Mucosa of descending colon (tissue), 3 donors: ENCODE data around the gene FGB. TPM values are rescaled to one million over a fixed set of nuclear protein-coding genes. Genes with fewer than 3 reads are reported as not detected.

Experiments
- ATAC-seq: fragments of 200-7000 bp; cut with Tn5 transposase; one replicate; pipeline ENCODE4 v1.9.1; 2020; ENCODE audit warnings: mild to moderate bottlenecking, moderate library complexity
- DNase-seq, 3 donors: peaks; one replicate each; pipeline ENCODE4 v3.0.0-alpha.2; 2020
- H3K36me3 ChIP-seq: fragments of 200-600 bp; one replicate; pipeline ENCODE4 v1.8.0; 2021; ENCODE audit warnings: low read depth, mild to moderate bottlenecking
- H3K4me1 ChIP-seq: fragments of 200-600 bp; one replicate; pipeline ENCODE4 v1.8.0; 2021; ENCODE audit warnings: low read depth, mild to moderate bottlenecking
- H3K4me3 ChIP-seq: fragments of 200-600 bp; one replicate; pipeline ENCODE4 v1.8.0; 2021; ENCODE audit warnings: mild to moderate bottlenecking
- H3K9me3 ChIP-seq: fragments of 200-600 bp; one replicate; pipeline ENCODE4 v1.8.0; 2021; ENCODE audit warnings: mild to moderate bottlenecking
- intact Hi-C, 2 donors: fragments of 100-400 bp; cut with DNase I in 1 of 2; cut with micrococcal nuclease in 1 of 2; formaldehyde crosslinking; loops; one replicate each; pipeline versions ENCODE4 v1.11.0 to v1.11.1; 2022; cut with DNase I, micrococcal nuclease
- total RNA-seq, 3 donors: library from RNA; stranded (reverse); fragmentation: NEBNext Ultra II Directional in 2 of 3; extraction: Animal tissue kit (Norgen Biotek cat#: 25700) in 2 of 3; gene quantifications; one replicate each; pipeline versions ENCODE4 v1.2.1 to v1.2.4, GENCODE V29; 2021 to 2023
- TF ChIP-seq, protein P1 (sequence below): fragments of 200-600 bp; IDR thresholded peaks from one replicate; pipeline ENCODE4 v1.8.0; 2022; ENCODE audit warnings: antibody characterized with exemption, mild to moderate bottlenecking
- donor health status: DM: no; HTN: no; CAD: no; lungs with moderate emphysema.
- donor health status: DM: no; HTN: no; CAD: no.
- donor health status: DM: no; HTN: yes; CAD: no.

FGB gene
- total RNA-seq, 3 donors from 2014 or later = 0.63 to 1.0 TPM; not detected in 1

DNA sequence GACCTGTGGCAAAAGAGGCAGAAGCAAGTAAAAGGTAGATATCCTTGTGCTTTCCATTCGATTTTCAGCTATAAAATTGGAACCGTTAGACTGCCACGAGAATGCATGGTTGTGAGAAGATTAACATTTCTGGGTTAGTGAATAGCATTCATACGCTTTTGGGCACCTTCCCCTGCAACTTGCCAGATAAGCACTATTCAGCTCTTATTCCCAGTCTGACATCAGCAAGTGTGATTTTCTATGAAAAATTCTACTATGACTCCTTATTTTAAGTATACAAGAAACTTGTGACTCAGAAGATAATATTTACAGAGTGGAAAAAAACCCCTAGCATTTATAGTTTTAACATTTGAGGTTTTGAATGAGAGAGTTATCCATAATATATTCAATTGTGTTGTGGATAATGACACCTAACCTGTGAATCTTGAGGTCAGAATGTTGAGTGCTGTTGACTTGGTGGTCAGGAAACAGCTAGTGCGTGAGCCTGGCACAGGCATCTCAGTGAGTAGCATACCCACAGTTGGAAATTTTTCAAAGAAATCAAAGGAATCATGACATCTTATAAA lies 3.9 kb downstream of the FGB start:
- H3K9me3 ChIP-seq = no peaks in the 10 kb centered on the region
- TF ChIP-seq, protein P1, sequence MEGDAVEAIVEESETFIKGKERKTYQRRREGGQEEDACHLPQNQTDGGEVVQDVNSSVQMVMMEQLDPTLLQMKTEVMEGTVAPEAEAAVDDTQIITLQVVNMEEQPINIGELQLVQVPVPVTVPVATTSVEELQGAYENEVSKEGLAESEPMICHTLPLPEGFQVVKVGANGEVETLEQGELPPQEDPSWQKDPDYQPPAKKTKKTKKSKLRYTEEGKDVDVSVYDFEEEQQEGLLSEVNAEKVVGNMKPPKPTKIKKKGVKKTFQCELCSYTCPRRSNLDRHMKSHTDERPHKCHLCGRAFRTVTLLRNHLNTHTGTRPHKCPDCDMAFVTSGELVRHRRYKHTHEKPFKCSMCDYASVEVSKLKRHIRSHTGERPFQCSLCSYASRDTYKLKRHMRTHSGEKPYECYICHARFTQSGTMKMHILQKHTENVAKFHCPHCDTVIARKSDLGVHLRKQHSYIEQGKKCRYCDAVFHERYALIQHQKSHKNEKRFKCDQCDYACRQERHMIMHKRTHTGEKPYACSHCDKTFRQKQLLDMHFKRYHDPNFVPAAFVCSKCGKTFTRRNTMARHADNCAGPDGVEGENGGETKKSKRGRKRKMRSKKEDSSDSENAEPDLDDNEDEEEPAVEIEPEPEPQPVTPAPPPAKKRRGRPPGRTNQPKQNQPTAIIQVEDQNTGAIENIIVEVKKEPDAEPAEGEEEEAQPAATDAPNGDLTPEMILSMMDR = no peak
- no peak for ATAC-seq
- H3K4me1 ChIP-seq = no peaks in the 10 kb centered on the region
- H3K4me3 ChIP-seq = no peak overlapping the region
- intact Hi-C loops = no loop called here
- H3K36me3 ChIP-seq = no peaks in the 10 kb centered on the region
- DNase-seq = no peak

DNA sequence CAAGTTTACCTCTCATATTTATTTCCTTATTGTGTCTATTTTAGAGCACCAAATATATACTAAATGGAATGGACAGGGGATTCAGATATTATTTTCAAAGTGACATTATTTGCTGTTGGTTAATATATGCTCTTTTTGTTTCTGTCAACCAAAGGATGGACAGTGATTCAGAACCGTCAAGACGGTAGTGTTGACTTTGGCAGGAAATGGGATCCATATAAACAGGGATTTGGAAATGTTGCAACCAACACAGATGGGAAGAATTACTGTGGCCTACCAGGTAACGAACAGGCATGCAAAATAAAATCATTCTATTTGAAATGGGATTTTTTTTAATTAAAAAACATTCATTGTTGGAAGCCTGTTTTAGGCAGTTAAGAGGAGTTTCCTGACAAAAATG lies 6.2 kb downstream of the FGB start:
- H3K36me3 ChIP-seq = no peaks in the 10 kb centered on the region
- DNase-seq (no peak), ATAC-seq (no peak)
- TF ChIP-seq, protein P1 = no peak
- H3K4me3 ChIP-seq = no peak overlapping the region
- no peaks in the 10 kb centered on the region for H3K4me1 ChIP-seq
- intact Hi-C loops = no loop called here
- H3K9me3 ChIP-seq = no peaks in the 10 kb centered on the region

DNA sequence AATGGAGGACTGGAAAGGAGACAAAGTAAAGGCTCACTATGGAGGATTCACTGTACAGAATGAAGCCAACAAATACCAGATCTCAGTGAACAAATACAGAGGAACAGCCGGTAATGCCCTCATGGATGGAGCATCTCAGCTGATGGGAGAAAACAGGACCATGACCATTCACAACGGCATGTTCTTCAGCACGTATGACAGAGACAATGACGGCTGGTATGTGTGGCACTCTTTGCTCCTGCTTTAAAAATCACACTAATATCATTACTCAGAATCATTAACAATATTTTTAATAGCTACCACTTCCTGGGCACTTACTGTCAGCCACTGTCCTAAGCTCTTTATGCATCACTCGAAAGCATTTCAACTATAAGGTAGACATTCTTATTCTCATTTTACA lies 6.8 kb downstream of the FGB start:
- no peak overlapping the region for H3K4me3 ChIP-seq
- H3K4me1 ChIP-seq = no peaks in the 10 kb centered on the region
- no peaks in the 10 kb centered on the region for H3K36me3 ChIP-seq
- intact Hi-C loops = no loop called here
- TF ChIP-seq, protein P1 = no peak
- H3K9me3 ChIP-seq = no peaks in the 10 kb centered on the region
- ATAC-seq = no peak
- DNase-seq = no peak

DNA sequence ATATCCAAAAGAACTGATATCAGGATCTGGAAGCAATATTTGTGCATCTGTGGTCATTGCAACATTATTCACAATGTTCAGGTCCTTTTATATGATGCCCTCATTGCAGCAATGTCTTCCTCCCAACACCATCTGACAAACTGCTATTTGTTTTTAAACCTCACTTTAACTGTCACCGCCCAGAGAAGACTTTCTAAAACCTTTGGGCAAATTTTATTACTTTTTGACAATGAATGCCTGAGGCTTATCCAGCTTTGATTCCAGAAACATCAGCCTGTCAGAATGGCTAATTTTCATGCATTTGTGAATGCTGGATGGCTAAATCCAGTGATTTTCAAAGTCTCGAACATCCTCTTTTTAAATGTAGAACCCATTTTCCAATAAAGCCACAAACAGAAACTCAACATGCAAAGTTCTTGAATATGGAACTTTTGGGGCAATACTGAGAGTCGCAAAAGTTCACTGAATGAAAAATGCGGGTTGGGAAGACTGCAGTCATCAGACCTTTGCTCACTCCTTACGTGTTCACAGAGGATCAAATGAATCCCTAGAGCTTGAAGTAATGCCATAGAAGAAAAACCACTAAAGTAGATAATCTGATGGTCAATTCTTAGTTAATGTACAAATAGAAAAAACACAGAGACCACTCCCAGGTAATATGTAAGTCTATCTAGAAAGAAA lies 10.5 kb downstream of the FGB start:
- no peaks in the 10 kb centered on the region for H3K9me3 ChIP-seq
- no peak overlapping the region for H3K4me3 ChIP-seq
- TF ChIP-seq, protein P1 = no peak
- H3K36me3 ChIP-seq = no peaks in the 10 kb centered on the region
- H3K4me1 ChIP-seq = no peaks in the 10 kb centered on the region
- DNase-seq = no peak
- intact Hi-C loops = no loop called here
- ATAC-seq = no peak

DNA sequence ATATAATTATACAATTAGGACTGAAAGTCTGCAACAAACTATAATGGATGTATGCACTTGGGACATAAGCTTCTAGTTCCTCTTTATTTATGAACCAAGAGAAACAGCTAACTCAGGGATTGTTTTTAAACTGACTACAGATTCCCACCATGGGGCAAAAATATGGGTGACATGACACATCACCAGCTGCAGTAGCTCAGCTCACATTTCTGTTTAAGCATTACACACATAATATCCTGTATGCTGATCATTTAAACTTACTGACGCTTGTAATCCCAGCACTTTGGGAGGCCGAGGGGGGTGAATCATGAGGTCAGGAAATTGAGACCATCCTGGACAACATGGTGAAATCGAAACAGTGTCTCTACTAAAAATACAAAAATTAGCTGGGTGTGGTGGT lies 11.5 kb downstream of the FGB start:
- DNase-seq (no peak), ATAC-seq (no peak)
- intact Hi-C loops = no loop called here

More for the DNA sequence above, 11.5 kb downstream of the FGB start:
- no peaks in the 10 kb centered on the region for H3K36me3 ChIP-seq
- H3K4me3 ChIP-seq = no peak overlapping the region
- H3K9me3 ChIP-seq = no peaks in the 10 kb centered on the region
- TF ChIP-seq, protein P1 = no peak
- H3K4me1 ChIP-seq = no peaks in the 10 kb centered on the region
